ENCODE results near the gene FMO2. TPM values are rescaled to one million over a fixed set of nuclear protein-coding genes. Genes with fewer than 3 reads are reported as not detected.
"Not testable (repeated sequence)": the region's sequence is repeated elsewhere in the genome, so short reads cannot be mapped to it uniquely, and the experiment has no call there.

FMO2 gene
- total RNA-seq, 2 experiments from 2014 or later = not detected

DNA sequence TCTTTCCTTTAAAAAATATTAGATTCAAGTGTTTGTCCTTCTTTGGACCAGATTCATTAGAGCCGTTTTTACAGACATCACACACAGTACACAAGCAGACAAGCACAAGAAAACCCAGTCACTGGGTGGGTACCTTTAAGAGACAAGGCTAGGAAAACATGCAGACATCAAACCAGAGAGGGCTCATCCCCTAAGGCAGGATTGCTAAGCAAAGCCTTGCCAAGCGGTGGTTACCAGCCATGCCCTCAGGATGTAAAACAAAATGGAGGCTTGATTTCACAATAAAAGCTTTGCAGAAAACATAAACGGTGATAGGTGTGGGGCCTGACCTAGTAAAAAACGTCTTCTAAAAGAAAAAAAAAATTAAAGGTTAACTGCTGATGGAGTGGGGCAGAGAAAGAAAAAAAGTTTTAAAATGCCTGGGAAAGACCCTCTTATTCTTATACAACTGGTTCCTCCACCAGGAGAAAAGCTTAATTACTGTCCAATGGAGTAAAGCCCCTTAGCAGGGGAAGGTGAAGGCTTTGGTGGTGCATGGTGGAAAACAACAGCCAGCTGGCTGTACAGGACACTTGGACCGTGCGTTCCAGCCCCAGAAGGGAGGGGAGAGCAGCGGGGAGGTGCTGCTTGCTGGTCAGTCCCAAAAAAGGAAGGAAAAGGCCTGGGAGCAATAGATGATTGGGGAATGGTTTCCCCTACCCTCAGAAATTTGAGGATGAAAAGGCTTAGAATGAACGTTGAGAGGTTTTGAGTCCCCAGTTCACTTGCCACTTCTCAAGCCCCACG, 32.8 kb downstream of the FMO2 start:
- ChIA-PET CTCF (no interaction called here), POLR2A (no interaction called here)

DNA sequence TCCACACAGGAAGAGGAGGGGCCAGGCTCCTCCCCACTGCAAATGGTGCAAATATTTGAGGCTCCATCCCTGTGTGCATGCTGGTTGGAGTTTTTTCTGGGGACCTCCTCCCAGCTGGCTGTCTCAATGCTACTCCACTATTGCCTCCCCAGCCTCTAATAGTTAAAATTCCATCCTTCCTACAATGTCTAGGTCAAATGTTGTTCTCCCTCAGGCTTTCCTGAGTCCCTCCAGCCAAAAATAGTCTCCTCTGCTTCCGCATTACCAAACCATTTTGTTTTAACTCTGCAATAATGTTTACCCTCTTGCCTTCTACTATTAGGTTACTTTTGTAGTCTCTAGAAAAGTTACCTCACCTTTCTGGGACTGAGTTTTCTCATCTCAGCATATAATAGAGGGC, 33.6 kb downstream of the FMO2 start:
- CTCF ChIA-PET = no interaction called here
- POLR2A ChIA-PET = no interaction called here

DNA sequence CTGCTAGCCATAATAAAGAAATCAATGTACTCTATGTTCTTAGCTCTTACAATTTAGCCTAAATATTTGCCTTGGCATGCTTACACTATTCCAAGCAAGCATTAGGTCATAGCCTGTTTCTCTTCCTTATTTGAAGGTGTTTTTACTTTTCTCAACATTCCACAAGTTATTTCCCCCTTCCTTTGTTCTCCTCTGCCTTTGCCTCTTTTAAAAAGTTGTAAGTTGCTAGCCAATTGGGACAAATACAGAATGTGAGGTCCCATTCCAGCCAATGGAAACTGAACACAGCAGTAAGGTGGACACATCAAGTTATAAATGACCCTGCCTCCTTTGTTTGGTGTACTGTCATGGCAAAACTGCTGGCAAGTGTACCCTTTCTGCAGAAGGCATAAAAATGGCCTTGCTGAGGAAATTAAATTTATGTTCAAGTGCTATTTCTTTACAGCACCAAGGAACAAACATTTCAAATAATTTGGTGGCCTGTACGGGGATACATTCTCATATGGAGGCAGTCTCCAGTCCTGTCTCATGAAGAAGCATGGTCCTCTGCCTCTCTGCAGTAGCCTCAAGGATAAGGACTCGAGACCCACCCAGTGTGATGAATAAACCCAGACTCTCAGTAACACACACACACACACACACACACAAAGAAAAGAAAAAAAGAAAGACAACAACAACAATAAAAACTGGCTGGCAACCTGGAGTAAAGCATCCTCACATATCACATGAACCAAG, 34.4 kb downstream of the FMO2 start:
- POLR2A ChIA-PET = no interaction called here
- CTCF ChIA-PET = no interaction called here

DNA sequence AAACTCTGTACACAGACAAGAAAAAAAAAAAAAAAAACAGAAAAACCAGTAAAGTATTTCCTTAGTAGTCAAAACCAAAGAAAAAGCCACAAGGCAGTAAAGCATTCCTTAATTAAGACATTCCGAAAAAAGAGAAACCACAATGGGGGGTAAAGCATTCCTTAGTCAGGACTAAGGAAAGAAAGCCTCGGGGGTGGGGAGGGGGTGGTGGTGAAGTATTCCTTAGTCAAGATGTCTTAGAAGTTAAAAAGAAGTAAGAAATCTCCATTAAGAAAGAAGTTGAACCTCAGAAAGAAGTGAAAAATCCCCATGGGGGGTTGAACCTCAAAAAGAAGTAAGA, 35.0 kb downstream of the FMO2 start:
- POLR2A ChIA-PET = no interaction called here
- CTCF ChIA-PET = no interaction called here

DNA sequence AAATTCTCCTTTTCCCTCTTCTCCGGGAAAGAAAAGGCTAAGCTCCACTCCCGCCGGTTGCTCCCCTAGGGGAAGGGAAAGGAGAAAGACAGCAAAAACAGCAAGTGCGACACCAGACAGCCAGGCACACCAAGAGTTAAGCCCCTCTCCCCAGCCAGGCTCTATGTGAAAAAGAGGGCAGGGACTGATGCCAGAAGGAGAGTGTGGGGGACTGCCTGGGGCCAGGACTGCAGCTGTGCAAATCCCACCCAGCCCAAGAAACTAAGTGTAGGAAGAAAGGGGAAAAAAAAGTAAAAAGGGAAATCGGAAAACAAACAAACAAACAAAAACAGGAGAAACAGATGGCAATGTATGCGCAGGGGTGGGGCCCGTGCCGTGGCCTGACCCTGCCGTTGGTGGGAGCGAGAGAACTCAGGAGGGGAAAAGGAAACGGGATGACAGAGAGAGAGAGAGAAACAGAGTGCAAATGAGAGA, 35.5 kb downstream of the FMO2 start:
- POLR2A ChIA-PET = no interaction called here
- CTCF ChIA-PET = no interaction called here

DNA sequence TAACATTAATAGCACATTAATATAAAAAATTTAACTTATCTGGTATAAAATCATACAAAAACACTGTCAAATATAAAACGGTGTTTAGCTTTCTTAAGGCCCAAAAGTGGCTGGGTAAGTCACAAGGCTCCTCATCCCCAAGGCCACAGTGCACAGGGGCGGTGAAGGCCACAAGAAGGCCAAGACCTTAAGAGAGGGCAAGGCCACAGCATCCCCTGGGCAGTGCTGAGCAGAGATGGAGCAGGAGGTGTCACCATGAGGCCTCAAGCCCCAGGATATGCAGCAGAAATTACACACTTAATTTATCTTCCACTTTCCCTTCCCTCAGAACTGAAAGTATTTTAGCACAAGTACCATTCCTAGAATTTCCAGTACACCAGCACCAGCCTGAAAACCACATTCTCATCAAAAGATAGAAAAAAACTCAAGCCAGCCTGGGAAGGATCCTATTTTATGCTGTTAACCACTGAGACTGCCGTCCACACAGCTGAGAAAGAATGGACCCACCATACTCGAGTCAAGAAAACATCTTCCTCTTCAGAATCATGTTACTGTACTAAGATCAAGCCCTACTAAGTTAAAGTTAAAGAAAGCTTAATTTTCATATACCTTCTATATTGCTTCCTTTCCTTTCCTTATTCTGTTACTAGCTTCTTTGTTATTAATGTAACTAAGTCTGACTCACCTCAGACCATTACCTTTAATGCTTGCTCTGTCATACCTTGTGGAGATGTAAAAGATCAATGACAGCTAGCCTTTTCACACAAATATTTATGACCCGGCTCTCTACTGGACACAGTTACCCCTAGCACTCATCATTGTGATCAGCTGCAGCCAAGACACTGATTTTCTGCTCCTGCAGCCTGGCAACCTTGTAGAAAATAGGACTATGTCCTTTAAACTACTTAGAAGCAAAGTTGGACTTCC, 36.8 kb downstream of the FMO2 start:
- ChIA-PET CTCF (no interaction called here), POLR2A (no interaction called here)

DNA sequence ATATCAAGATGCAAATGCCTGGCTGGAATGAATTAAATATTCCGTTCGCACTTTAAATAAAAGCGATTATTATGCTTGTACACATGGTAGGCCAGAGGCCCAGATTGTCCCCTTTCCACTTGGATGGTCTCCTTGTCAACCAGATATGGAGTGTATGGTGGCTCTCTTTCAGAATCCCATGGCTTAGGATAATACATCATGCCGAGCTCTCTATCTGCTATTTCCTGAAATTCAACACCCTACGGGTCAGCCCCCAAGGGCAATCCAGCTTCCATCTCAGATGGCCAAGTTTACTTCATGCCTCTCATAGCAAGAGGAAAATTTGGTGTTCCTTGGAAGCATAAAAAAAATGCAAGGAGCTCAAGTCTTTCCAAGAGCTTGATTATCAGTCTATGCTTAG, 37.8 kb downstream of the FMO2 start:
- ChIA-PET POLR2A (no interaction called here), CTCF (no interaction called here)

DNA sequence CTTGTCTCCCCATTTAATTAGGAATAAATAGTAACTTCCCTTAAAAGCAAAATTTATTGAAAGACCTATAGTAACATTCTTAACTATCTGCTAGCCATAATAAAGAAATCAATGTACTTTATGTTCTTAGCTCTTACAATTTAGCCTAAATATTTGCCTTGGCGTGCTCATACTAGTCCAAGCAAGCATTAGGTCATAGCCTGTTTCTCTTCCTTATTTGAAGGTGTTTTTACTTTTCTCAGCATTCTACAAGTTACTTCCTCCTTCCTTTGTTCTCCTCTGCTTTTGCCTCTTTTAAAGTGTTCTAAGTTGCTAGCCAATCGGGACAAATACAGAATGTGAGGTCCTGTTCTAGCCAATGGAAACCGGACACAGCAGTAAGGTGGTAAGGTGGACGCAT, 39.2 kb downstream of the FMO2 start:
- POLR2A ChIA-PET, CTCF ChIA-PET: not testable (repeated sequence)

DNA sequence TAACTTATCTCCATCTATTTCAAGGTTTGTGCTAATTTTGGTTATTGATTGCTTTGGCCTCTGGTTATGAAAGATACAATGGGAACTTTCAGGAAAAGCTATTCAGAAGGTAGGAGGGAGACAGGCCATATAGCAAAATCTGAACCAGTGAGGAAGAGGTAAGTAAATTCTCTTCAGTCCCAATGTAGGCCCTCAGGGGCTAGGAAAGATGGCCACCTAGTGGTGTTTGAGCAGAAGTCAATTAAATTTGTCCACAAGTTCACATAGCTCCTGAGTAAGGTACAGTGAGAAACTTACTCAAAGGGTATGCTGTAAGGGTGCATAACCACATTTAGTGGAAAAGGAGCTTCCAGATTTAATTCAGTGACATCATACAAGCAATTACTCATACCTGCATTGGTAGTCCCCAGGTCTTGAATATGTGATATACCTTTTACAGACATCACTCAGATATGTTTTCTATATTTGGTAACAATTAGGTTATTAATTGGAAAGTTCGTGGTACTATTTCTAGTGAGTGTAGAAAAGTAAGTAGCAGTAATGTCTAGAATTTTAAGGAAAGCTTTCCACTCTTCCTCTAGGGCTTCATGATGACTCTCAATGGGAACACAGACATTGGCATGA, 41.8 kb downstream of the FMO2 start:
- POLR2A ChIA-PET = interaction anchor here (0.5 kb wide), 1 partner anchor 1176 kb away, joined by 4 read pairs; no protein-coding TSS in a partner anchor
- CTCF ChIA-PET = interaction anchor here (0.8 to 1.2 kb wide), 3 partner anchors 13 to 260 kb away, joined by 3 to 4 read pairs (median 3); partner anchors contain the start of gene FMO4

DNA sequence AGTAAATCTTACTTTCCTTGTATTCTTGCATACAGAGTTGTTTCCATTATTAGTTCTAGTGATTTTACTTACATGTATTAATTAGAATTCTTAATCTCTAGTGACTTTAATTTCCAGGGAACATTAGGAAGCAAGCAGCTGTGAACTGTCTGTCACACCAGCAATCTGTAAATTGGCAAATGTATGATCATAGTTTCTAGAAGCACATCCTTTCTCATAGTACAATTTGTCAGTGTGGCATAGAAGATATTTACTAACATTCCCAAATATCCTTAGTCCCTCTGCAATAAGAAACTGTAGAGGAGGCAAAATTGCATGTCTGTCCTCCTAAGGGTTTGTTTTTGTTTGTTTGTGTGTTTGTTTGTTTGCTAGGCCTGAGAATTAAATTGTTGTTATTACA, 46.2 kb downstream of the FMO2 start:
- CTCF ChIA-PET = no interaction called here

DNA sequence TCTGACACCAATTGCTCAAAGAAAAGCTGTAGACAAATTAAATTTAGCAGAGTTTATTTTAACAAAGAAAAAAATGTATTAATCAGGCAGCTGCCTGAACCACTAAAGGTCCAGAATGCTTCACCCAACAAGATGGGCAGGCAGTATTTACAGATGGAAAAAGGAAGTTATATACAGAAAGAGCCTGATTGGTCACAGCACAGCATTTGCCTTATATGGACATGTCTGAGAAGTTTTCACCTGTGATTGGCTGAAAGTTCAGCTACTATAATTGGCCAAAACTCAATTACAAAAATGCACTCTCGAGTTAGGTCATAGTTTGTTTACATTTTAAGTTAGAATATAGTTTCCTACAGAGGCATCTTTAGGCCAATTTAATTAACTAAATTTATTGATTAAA, 48.1 kb downstream of the FMO2 start:
- ChIA-PET POLR2A (no interaction called here), CTCF (no interaction called here)

More for the DNA sequence above, 46.2 kb downstream of the FMO2 start:
- POLR2A ChIA-PET = no interaction called here

DNA sequence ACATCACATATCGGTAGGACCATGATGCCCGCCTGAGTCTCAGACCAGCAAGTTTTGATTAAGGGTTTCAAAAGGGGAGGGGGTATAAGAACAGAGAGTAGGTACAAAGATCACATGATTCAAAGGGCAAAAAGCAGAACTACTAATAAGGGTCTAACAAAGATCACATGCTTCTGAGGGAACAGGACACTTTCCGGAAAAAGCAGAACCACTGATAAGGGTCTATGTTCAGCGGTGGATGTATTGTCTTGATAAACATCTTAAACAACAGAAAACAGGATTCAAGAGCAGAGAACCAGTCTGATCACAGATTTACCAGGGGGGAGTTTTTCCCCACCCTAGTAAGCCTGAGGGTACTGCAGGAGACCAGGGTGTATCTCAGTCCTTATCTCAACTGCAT, 51.1 kb downstream of the FMO2 start:
- CTCF ChIA-PET = not testable (repeated sequence)

DNA sequence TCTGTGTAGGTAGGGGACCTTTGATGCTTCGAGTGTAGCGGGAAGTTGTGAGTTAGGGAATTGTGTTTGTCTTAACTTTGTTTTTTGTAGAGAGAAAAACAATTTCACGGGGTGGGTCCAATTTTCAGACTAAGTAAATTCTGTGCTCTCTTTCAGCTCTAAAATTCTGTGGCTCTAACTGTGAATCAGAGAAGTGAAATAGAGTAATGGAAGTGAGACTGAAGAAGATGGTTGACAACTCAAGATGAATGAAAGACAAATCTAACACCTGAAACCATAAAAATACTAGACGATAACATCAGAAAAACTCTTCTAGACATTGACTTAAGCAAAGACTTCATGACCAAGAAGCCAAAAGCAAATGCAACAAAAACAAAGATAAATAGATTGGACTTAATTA, 58.8 kb downstream of the FMO2 start:
- ChIA-PET POLR2A (no interaction called here), CTCF (no interaction called here)

More for the DNA sequence above, 51.1 kb downstream of the FMO2 start:
- POLR2A ChIA-PET = not testable (repeated sequence)

DNA sequence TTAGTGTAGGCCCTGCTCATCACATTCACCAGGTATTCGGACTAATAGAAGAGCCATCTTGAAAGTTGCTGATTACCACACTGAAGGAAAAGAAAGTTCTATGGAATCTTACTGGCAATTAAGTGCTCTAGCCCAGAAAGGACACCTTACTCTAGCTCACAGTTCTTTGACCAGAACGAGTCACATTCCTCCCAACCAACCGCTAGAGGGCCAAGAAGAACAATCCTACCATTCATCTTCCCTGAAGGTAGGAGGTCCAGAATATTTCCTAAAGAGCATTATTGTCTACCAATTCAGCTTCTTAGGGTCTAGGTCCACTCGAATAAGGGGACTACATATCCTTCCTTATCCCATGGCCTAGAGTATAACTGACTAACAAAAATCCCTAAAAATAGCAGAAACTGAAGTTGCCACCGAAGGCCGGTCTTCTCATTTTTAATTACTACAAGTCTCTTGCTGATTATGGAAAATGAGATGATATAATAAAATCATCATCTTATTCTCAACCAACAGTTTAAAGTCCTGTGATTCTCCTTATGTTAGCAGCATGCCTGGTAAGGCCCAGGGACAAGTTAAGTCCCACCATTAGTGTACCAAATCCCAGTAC, 60.5 kb downstream of the FMO2 start:
- ChIA-PET POLR2A (no interaction called here), CTCF (interaction anchor here (1.1 to 2.3 kb wide), 2 partner anchors 10 to 68 kb away, joined by 3 to 8 read pairs; partner anchors contain the start of gene FMO4)

DNA sequence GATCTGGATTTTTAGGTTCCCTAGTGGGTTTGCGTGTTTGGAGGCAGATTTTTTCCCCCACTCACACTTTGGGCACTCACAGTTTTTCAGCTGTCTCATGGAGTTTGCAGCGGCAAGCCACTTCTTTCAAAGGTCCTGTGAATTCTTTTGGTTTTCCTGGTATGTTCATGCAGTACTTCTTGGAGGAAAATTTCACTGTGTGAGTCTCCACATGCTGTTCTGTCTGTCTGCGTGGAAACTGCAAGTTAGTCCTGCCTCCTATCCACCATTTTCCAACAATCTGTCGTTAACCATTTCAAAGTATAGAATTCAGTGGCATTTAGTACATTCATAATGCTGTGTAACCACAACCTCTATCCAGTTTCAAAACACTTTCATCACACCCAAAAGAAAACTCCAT, 62.4 kb downstream of the FMO2 start:
- POLR2A ChIA-PET = no interaction called here
- CTCF ChIA-PET = no interaction called here

DNA sequence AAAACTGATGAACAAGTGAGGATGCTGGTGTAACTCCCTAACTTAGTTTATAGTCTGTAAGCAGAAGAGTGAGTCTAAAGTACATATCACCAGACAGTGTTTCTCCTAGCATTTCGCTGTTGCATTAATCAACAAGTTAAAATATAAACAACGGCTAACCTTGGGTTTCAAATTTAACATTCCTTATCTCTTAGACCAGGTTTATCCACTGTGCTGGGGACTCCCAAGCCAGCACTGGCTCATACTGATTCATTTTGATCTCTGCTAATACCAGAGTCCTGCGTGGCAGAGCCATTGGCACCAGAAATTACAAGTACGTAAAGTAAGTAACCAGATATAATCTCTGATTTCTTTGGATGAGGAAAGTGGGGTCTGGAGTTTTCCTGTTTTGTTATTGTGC, 63.2 kb downstream of the FMO2 start, which contains the start of gene FMO1:
FMO1 (plus strand) TSS at position 193 of the 400 bp plus-strand sequence. CDS start 9,594 bp downstream, outside the sequence.
- CTCF ChIA-PET = no interaction called here

DNA sequence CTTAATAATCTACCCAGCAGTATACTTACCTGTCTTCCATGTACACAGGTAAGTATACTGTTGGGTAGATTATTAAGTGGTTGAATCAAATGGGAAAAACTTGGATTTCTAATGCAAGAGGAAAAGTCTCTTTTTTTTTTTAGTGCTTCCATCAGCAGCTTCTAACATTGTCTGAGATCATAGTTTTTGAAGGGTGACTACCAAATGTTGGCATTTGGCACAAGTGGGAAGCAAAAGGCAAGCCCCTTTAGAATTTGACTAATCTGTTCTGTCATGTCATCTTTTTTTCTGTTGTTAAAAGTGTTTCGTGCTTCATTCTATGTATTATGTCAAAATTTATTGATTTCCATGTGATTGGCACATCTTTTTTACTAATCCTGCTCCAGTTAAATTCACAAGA, 63.7 kb downstream of the FMO2 start:
- POLR2A ChIA-PET = no interaction called here
- CTCF ChIA-PET = no interaction called here

More for the DNA sequence above, 63.2 kb downstream of the FMO2 start, which contains the start of gene FMO1:
- POLR2A ChIA-PET = no interaction called here

DNA sequence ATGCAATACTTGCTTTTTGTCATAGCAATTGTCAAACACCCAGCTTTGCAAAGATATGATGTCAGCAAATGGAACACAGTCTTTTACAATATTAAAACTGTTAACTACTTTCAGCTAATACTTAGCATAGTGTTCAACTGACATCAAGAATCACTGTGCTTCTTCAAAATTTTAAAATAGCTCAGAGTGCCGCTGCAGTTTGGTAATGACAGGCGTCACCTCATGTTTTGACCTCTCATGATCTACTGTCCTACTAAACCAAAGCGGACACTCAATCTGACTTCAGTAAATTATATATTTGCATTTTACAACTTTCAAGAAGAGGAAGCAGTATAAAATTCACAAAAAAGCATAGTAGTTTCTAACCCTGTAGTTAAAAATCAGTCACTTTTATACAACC, 65.2 kb downstream of the FMO2 start:
- ChIA-PET CTCF (no interaction called here), POLR2A (no interaction called here)
